OCI-M2 (cell line): Measurements from ENCODE around the gene CAMK4.

ENCODE experiments used
- DNase-seq: peaks from one replicate; lab custom pipeline; 2025; ENCODE audit not compliant: unreplicated experiment; lab: John Stamatoyannopoulos, UW

Gene CAMK4

GRCh38 chr5:111530298-111530740, 306.1 kb downstream of the CAMK4 start:
- peak; percentile 10 for DNase-seq

GRCh38 chr5:111532886-111533582, 308.9 kb downstream of the CAMK4 start:
- no peak for DNase-seq

- DNase-seq, result no peak
These were observed 311.8 kb downstream of the CAMK4 start for GRCh38 chr5:111535879-111536549.

- DNase-seq, result no peak
These were observed 313.2 kb downstream of the CAMK4 start for GRCh38 chr5:111537141-111538024.
